ENCODE data around the gene SAYSD1.

SAYSD1 gene

GRCh38 chr6:39091220-39091619 is 23.8 kb downstream of the SAYSD1 start:
- H3K27ac Mint-ChIP-seq, result no peak overlapping the region
- H3K36me3 Mint-ChIP-seq, result peaks cover 6% of the 10 kb centered on the region
- no peaks in the 10 kb centered on the region for H3K4me1 Mint-ChIP-seq
- no peak for ATAC-seq
- peaks cover 56% of the 10 kb centered on the region for H3K27me3 Mint-ChIP-seq
- H3K9me3 Mint-ChIP-seq, result no peaks in the 10 kb centered on the region
- H3K4me3 Mint-ChIP-seq, result no peak overlapping the region

DNA sequence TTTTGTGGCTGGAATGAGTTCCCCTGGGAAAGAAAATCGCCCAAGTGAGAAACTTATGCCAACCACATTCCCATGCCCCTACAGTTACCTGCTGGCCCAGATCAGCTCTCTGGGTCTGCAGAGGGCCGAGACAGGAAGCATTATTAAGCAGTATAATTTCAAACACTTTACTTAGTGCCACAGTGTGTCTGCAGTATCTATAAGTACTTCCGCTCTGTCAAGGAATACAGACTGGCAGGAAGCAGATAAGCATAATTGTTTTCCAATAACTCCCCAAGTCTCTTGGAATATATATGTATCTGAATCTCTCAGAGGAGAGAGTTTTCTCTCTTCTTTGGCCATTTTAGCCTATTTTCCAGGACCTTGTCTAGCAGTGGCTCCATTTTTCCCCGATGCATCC is 24.9 kb downstream of the SAYSD1 start:
- H3K27me3 Mint-ChIP-seq, result peaks cover 68% of the 10 kb centered on the region
- peaks cover 6% of the 10 kb centered on the region for H3K36me3 Mint-ChIP-seq
- H3K4me1 Mint-ChIP-seq, result no peaks in the 10 kb centered on the region
- H3K4me3 Mint-ChIP-seq, result no peak overlapping the region
- H3K9me3 Mint-ChIP-seq, result no peaks in the 10 kb centered on the region
- ATAC-seq, result no peak
- H3K27ac Mint-ChIP-seq, result no peak overlapping the region

GRCh38 chr6:39088331-39088730 is 26.7 kb downstream of the SAYSD1 start:
- Mint-ChIP-seq H3K4me3 (no peak overlapping the region), H3K9me3 (no peaks in the 10 kb centered on the region), H3K4me1 (peaks cover 3% of the 10 kb centered on the region), H3K27me3 (peaks cover 85% of the 10 kb centered on the region), H3K36me3 (peaks cover 6% of the 10 kb centered on the region), H3K27ac (no peak overlapping the region)
- peak; percentile 54 for ATAC-seq

- ATAC-seq, result no peak
- Mint-ChIP-seq H3K27ac (no peak overlapping the region), H3K9me3 (no peaks in the 10 kb centered on the region), H3K4me1 (peaks cover 10% of the 10 kb centered on the region), H3K36me3 (peaks cover 6% of the 10 kb centered on the region), H3K27me3 (peaks cover 83% of the 10 kb centered on the region), H3K4me3 (no peak overlapping the region)
These were observed 27.8 kb downstream of the SAYSD1 start for GRCh38 chr6:39087197-39087596.

GRCh38 chr6:39086711-39087110 is 28.3 kb downstream of the SAYSD1 start:
- no peaks in the 10 kb centered on the region for H3K9me3 Mint-ChIP-seq
- peaks cover 78% of the 10 kb centered on the region for H3K27me3 Mint-ChIP-seq
- no peak overlapping the region for H3K27ac Mint-ChIP-seq
- peaks cover 5% of the 10 kb centered on the region for H3K36me3 Mint-ChIP-seq
- no peak for ATAC-seq
- no peak overlapping the region for H3K4me3 Mint-ChIP-seq
- peaks cover 10% of the 10 kb centered on the region for H3K4me1 Mint-ChIP-seq

- Mint-ChIP-seq H3K36me3 (peaks cover under 1% of the 10 kb centered on the region), H3K4me3 (no peak overlapping the region), H3K4me1 (peaks cover 10% of the 10 kb centered on the region), H3K9me3 (no peaks in the 10 kb centered on the region), H3K27ac (no peak overlapping the region), H3K27me3 (peaks cover 74% of the 10 kb centered on the region)
- peak; percentile 85 for ATAC-seq
These were observed 28.7 kb downstream of the SAYSD1 start for GRCh38 chr6:39086294-39086693.

GRCh38 chr6:39085129-39085797 is 29.7 kb downstream of the SAYSD1 start:
- no peak for ATAC-seq
- peaks cover 10% of the 10 kb centered on the region for H3K4me1 Mint-ChIP-seq
- H3K9me3 Mint-ChIP-seq, result no peaks in the 10 kb centered on the region
- H3K27ac Mint-ChIP-seq, result no peak overlapping the region
- H3K27me3 Mint-ChIP-seq, result peaks cover 64% of the 10 kb centered on the region
- H3K36me3 Mint-ChIP-seq, result no peaks in the 10 kb centered on the region
- H3K4me3 Mint-ChIP-seq, result no peak overlapping the region

- H3K4me1 Mint-ChIP-seq, result peaks cover 10% of the 10 kb centered on the region
- no peak overlapping the region for H3K4me3 Mint-ChIP-seq
- H3K36me3 Mint-ChIP-seq, result no peaks in the 10 kb centered on the region
- no peak overlapping the region for H3K27ac Mint-ChIP-seq
- H3K27me3 Mint-ChIP-seq, result peaks cover 56% of the 10 kb centered on the region
- no peaks in the 10 kb centered on the region for H3K9me3 Mint-ChIP-seq
- no peak for ATAC-seq
These were observed 30.5 kb downstream of the SAYSD1 start for GRCh38 chr6:39084506-39084905.

GRCh38 chr6:39083231-39083634 is 31.8 kb downstream of the SAYSD1 start:
- ATAC-seq, result peak; percentile 24
- Mint-ChIP-seq H3K36me3 (no peaks in the 10 kb centered on the region), H3K27me3 (peaks cover 53% of the 10 kb centered on the region), H3K4me1 (peaks cover 10% of the 10 kb centered on the region), H3K4me3 (no peak overlapping the region), H3K9me3 (no peaks in the 10 kb centered on the region), H3K27ac (no peak overlapping the region)

DNA sequence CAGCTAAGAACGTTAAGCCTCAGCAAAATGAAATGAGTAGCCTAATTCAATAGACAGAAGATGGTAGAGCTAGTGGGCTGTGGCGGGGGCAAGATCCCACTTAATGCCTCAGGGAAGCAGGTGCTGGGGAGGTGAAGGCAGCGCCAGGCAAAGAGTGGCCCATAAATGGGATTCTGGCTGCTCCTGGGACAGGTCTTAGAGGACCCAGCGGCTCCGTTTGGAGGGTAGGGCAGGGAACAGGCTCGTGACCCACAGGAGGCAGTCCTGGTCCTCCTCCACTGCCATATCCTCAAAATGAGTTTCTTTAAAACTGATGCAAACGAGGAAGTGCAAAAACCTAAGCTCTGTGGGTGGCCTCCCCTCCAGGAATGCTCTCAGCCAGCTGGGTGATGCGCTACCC is 32.7 kb downstream of the SAYSD1 start:
- ATAC-seq, result no peak
- Mint-ChIP-seq H3K36me3 (no peaks in the 10 kb centered on the region), H3K27ac (no peak overlapping the region), H3K9me3 (no peaks in the 10 kb centered on the region), H3K4me1 (peaks cover 11% of the 10 kb centered on the region), H3K27me3 (peaks cover 46% of the 10 kb centered on the region), H3K4me3 (no peak overlapping the region)

- H3K9me3 Mint-ChIP-seq, result no peaks in the 10 kb centered on the region
- no peaks in the 10 kb centered on the region for H3K36me3 Mint-ChIP-seq
- ATAC-seq, result no peak
- no peak overlapping the region for H3K4me3 Mint-ChIP-seq
- no peak overlapping the region for H3K27ac Mint-ChIP-seq
- H3K27me3 Mint-ChIP-seq, result peaks cover 27% of the 10 kb centered on the region
- peaks cover 14% of the 10 kb centered on the region for H3K4me1 Mint-ChIP-seq
These were observed 34.6 kb downstream of the SAYSD1 start for GRCh38 chr6:39080246-39080875.

DNA sequence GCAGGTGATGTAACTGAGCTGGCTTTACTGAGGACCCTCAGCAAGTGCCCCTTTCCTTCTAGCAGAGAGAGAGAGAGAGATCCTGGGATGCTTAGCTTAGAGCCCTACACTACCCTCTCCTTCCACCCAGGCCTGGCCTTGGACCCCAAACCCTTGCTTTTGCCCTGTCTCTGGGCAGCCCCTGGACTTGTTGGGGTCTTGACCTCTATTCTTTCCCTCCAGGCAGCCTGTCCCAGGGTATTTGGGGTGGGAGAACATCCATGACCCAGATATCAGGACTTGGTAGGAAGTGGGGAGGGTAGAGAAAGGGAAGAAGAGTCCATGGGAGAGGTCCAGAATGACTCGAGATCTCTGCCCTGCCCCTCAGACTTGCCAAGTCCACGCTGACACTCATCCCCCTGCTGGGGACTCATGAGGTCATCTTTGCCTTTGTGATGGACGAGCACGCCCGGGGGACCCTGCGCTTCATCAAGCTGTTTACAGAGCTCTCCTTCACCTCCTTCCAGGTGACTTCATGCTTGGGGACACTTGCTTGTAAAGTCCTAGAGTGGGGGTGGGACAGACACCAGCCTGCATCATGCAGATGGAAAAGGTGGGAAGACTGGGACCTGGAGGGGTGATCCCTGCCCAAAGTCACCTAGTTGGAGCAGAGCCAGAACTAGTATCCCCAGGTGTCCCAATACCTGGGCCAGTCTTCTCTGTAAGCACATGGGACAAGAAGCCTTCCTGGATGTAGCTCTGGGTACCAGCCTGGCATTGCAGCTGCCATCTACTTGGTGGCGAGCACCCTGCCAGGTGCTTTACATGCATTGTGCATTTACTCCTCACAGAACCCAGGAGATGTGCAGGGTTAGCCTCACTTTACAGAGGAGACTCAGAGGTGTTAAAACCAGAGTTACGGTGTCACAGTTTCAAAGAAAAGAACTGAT is 35.5 kb downstream of the SAYSD1 start:
- H3K9me3 Mint-ChIP-seq, result no peaks in the 10 kb centered on the region
- peaks cover 27% of the 10 kb centered on the region for H3K27me3 Mint-ChIP-seq
- peaks cover 14% of the 10 kb centered on the region for H3K4me1 Mint-ChIP-seq
- no peak overlapping the region for H3K4me3 Mint-ChIP-seq
- no peak overlapping the region for H3K27ac Mint-ChIP-seq
- no peaks in the 10 kb centered on the region for H3K36me3 Mint-ChIP-seq
- no peak for ATAC-seq

- no peak for ATAC-seq
- Mint-ChIP-seq H3K27me3 (peaks cover 23% of the 10 kb centered on the region), H3K4me1 (peaks cover 14% of the 10 kb centered on the region), H3K4me3 (no peak overlapping the region), H3K27ac (no peak overlapping the region), H3K9me3 (no peaks in the 10 kb centered on the region), H3K36me3 (no peaks in the 10 kb centered on the region)
These were observed 36.3 kb downstream of the SAYSD1 start for GRCh38 chr6:39078695-39079094.

GRCh38 chr6:39077882-39078594 is 36.9 kb downstream of the SAYSD1 start:
- no peaks in the 10 kb centered on the region for H3K9me3 Mint-ChIP-seq
- H3K36me3 Mint-ChIP-seq, result no peaks in the 10 kb centered on the region
- H3K27ac Mint-ChIP-seq, result no peak overlapping the region
- no peak overlapping the region for H3K4me3 Mint-ChIP-seq
- H3K4me1 Mint-ChIP-seq, result peaks cover 10% of the 10 kb centered on the region
- peaks cover 16% of the 10 kb centered on the region for H3K27me3 Mint-ChIP-seq
- peak; percentile 17 for ATAC-seq

Measured in stimulated activated memory B cell treated with anti-CD40 and anti-IgM and Interleukin-4, amounts not matched to agents 10 μg/mL and 1 μg/mL and 100 μg/mL, for 72 hours (primary cell).